ENCODE results near the gene TUBGCP5. TPM values are rescaled to one million over a fixed set of nuclear protein-coding genes. Genes with fewer than 3 reads are reported as not detected.
"Not testable (repeated sequence)": the region's sequence is repeated elsewhere in the genome, so short reads cannot be mapped to it uniquely, and the experiment has no call there.

The TUBGCP5 gene
- 15.7 TPM for total RNA-seq (ENCODE audit: unreplicated experiment)
- long read RNA-seq, partial matches to known transcripts, result 2 of 7 reads
- long read RNA-seq, other reads (novel, unspliced or antisense), result 3 of 7 reads

- Mint-ChIP-seq H3K36me3 (ENCODE audit: low read depth, unreplicated experiment) (peaks cover 4% of the 10 kb centered on the region), H3K4me3 (ENCODE audit: unreplicated experiment) (peak within 1 kb of the TSS; percentile 97), H3K4me1 (ENCODE audit: unreplicated experiment) (peaks cover 5% of the 10 kb centered on the region), H3K9me3 (ENCODE audit: unreplicated experiment) (no peaks in the 10 kb centered on the region), H3K27ac (ENCODE audit: unreplicated experiment) (peak within 1 kb of the TSS; percentile 81), H3K27me3 (ENCODE audit: unreplicated experiment) (peaks cover 8% of the 10 kb centered on the region)
- TF ChIP-seq CTCF (IDR thresholded peaks at IDR 0.05; ENCODE audit: unreplicated experiment), result no peak
- peak; percentile 100 for DNase-seq (ENCODE audit: low spot score)
Observed at GRCh38 chr15:23039143-23039916, at the start of gene TUBGCP5. Gene TUBGCP5 (minus strand): TSS chr15:23039569. CDS start chr15:23039543, 26 bp downstream.

GRCh38 chr15:23083115-23083514, 43.7 kb upstream of the TUBGCP5 start:
- Mint-ChIP-seq H3K27ac (ENCODE audit: unreplicated experiment) (no peak overlapping the region), H3K36me3 (ENCODE audit: low read depth, unreplicated experiment) (no peaks in the 10 kb centered on the region), H3K9me3 (ENCODE audit: unreplicated experiment) (no peaks in the 10 kb centered on the region), H3K4me1 (ENCODE audit: unreplicated experiment) (no peaks in the 10 kb centered on the region), H3K4me3 (ENCODE audit: unreplicated experiment) (no peak overlapping the region), H3K27me3 (ENCODE audit: unreplicated experiment) (peaks cover 4% of the 10 kb centered on the region)
- no peak for DNase-seq (ENCODE audit: low spot score)
- no peak for TF ChIP-seq CTCF (IDR thresholded peaks at IDR 0.05; ENCODE audit: unreplicated experiment)

GRCh38 chr15:23081996-23082737, 42.8 kb upstream of the TUBGCP5 start:
- not testable (repeated sequence) for H3K9me3 Mint-ChIP-seq (ENCODE audit: unreplicated experiment); H3K27me3 Mint-ChIP-seq (ENCODE audit: unreplicated experiment); H3K27ac Mint-ChIP-seq (ENCODE audit: unreplicated experiment); DNase-seq (ENCODE audit: low spot score); H3K4me3 Mint-ChIP-seq (ENCODE audit: unreplicated experiment); H3K4me1 Mint-ChIP-seq (ENCODE audit: unreplicated experiment); H3K36me3 Mint-ChIP-seq (ENCODE audit: low read depth, unreplicated experiment)

- Mint-ChIP-seq H3K9me3 (ENCODE audit: unreplicated experiment) (no peaks in the 10 kb centered on the region), H3K36me3 (ENCODE audit: low read depth, unreplicated experiment) (no peaks in the 10 kb centered on the region)
Observed at GRCh38 chr15:23081271-23081670, 41.9 kb upstream of the TUBGCP5 start.

GRCh38 chr15:23079766-23080165, 40.4 kb upstream of the TUBGCP5 start:
- Mint-ChIP-seq H3K27ac (ENCODE audit: unreplicated experiment) (no peak overlapping the region), H3K4me1 (ENCODE audit: unreplicated experiment) (peaks cover under 1% of the 10 kb centered on the region), H3K9me3 (ENCODE audit: unreplicated experiment) (no peaks in the 10 kb centered on the region), H3K36me3 (ENCODE audit: low read depth, unreplicated experiment) (no peaks in the 10 kb centered on the region), H3K4me3 (ENCODE audit: unreplicated experiment) (no peak overlapping the region), H3K27me3 (ENCODE audit: unreplicated experiment) (no peaks in the 10 kb centered on the region)
- no peak for TF ChIP-seq CTCF (IDR thresholded peaks at IDR 0.05; ENCODE audit: unreplicated experiment)
- no peak for DNase-seq (ENCODE audit: low spot score)

More at GRCh38 chr15:23081271-23081670, 41.9 kb upstream of the TUBGCP5 start:
- DNase-seq (ENCODE audit: low spot score), result no peak
- TF ChIP-seq CTCF (IDR thresholded peaks at IDR 0.05; ENCODE audit: unreplicated experiment), result no peak
- H3K4me1 Mint-ChIP-seq (ENCODE audit: unreplicated experiment), result no peaks in the 10 kb centered on the region
- H3K27me3 Mint-ChIP-seq (ENCODE audit: unreplicated experiment), result peaks cover 2% of the 10 kb centered on the region
- H3K27ac Mint-ChIP-seq (ENCODE audit: unreplicated experiment), result no peak overlapping the region
- H3K4me3 Mint-ChIP-seq (ENCODE audit: unreplicated experiment), result no peak overlapping the region
